ENCODE data around the gene SYNGR2. TPM values are rescaled to one million over a fixed set of nuclear protein-coding genes. Genes with fewer than 3 reads are reported as not detected.
A peak's percentile ranks its signal among the peaks of the same experiment; 100 is the strongest.

SYNGR2 gene, protein sequence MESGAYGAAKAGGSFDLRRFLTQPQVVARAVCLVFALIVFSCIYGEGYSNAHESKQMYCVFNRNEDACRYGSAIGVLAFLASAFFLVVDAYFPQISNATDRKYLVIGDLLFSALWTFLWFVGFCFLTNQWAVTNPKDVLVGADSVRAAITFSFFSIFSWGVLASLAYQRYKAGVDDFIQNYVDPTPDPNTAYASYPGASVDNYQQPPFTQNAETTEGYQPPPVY
- 10 to 100 TPM; 39.2 to 39.6 TPM for total RNA-seq
- polyA plus RNA-seq (2013, experiment 1 of 2): 21.7 TPM
- 16.9 TPM for polyA plus RNA-seq (2013, experiment 2 of 2)
- long read RNA-seq, experiment 1, transcript SYNGR2-209 (1 exons, 3,036 nt): minor isoform, 6 of 29 reads
- long read RNA-seq, experiment 1, transcript SYNGR2-201 (4 exons, 2,325 nt): major isoform, 16 of 29 reads
- long read RNA-seq, experiment 1, partial matches to known transcripts: 3 of 29 reads
- long read RNA-seq, experiment 1, other reads (novel, unspliced or antisense): 0 of 29 reads
- long read RNA-seq, experiment 2, transcript SYNGR2-201 (4 exons, 2,325 nt): major isoform, 156 of 191 reads
- long read RNA-seq, experiment 2, transcript SYNGR2-204 (3 exons, 2,125 nt): minor isoform, 10 of 191 reads
- long read RNA-seq, experiment 2, transcript SYNGR2-203 (3 exons, 1,553 nt): minor isoform, 5 of 191 reads
- long read RNA-seq, experiment 2, partial matches to known transcripts: 14 of 191 reads
- long read RNA-seq, experiment 2, other reads (novel, unspliced or antisense): 4 of 191 reads
- long read RNA-seq, experiment 3, transcript SYNGR2-201 (4 exons, 2,325 nt): major isoform, 188 of 222 reads
- long read RNA-seq, experiment 3, transcript SYNGR2-204 (3 exons, 2,125 nt): minor isoform, 25 of 222 reads
- long read RNA-seq, experiment 3, partial matches to known transcripts: 1 of 222 reads
- long read RNA-seq, experiment 3, other reads (novel, unspliced or antisense): 6 of 222 reads
- long read RNA-seq, experiment 4, transcript SYNGR2-201 (4 exons, 2,325 nt): major isoform, 84 of 95 reads
- long read RNA-seq, experiment 4, transcript SYNGR2-204 (3 exons, 2,125 nt): minor isoform, 6 of 95 reads
- long read RNA-seq, experiment 4, partial matches to known transcripts: 0 of 95 reads
- long read RNA-seq, experiment 4, other reads (novel, unspliced or antisense): 3 of 95 reads

DNA sequence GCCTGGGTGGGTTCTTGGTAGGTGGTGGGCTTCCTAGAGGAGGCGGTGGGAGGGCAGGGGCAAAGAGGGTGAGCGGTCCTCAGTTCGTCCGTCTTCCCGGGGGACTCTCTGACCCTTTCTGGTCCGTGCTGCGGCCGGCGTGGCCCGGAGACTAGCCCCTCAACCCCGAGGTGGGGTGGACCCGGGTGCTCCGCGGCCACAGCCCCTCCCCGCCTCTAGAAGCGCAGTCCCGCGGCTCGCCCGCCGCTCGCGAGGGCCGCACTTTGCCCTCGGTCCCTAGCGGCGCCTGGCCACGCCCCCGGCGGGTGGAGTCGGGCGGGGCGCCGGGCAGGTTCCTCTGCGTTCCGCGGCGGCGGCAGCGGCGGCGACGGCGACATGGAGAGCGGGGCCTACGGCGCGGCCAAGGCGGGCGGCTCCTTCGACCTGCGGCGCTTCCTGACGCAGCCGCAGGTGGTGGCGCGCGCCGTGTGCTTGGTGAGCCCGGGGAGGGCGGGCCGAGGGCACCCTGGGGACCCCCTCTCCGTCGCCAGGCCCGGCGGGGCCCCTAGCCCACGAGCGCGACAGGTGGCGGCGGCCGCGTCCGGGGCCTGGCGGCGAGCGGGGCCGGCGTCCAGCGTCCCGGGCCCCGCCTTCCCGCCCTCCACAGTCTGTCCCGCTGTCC, at the start of gene SYNGR2:
Gene SYNGR2, plus strand, starts transcription at position 340 of the 661 bp plus-strand sequence. Its CDS starts 36 bp downstream, at position 376.
- WGBS, 2 experiments (ENCODE audit: insufficient coverage in 1 of 2, insufficient read length in 1 of 2): 0 to 1% methylated on average over 1 to 84 of the region's 84 CpGs

DNA sequence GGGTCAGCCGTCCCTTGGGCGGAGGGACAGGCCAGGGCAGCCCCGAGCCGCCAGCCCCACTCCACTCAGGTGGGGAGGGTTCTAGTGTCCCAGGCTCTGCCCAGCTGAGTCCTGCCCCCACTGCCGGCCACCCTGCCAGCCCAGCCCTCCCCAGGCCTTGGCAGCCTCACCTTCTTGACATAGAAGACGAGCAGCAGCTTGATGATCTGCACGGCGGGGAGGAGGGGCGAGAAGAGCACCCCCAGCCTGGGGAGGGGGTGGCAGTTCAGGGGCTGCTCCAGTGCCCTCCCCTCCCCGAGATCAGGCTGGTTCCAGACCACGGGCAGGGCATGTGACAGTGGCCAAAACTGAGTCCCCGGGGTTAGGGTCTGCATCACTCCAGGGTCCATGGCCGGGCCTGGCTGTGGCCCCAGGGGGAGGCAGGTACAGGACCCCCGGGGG, 49.6 kb upstream of the SYNGR2 start:
- H3K27ac ChIP-seq (ENCODE audit: low read depth, low read length): no peak overlapping the region
- TF ChIP-seq, protein P1, sequence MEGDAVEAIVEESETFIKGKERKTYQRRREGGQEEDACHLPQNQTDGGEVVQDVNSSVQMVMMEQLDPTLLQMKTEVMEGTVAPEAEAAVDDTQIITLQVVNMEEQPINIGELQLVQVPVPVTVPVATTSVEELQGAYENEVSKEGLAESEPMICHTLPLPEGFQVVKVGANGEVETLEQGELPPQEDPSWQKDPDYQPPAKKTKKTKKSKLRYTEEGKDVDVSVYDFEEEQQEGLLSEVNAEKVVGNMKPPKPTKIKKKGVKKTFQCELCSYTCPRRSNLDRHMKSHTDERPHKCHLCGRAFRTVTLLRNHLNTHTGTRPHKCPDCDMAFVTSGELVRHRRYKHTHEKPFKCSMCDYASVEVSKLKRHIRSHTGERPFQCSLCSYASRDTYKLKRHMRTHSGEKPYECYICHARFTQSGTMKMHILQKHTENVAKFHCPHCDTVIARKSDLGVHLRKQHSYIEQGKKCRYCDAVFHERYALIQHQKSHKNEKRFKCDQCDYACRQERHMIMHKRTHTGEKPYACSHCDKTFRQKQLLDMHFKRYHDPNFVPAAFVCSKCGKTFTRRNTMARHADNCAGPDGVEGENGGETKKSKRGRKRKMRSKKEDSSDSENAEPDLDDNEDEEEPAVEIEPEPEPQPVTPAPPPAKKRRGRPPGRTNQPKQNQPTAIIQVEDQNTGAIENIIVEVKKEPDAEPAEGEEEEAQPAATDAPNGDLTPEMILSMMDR (conservative IDR thresholded peaks at IDR 0.05): no peak
- peaks cover 19% of the 10 kb centered on the region for H3K36me3 ChIP-seq (ENCODE audit: control insufficient read depth, insufficient read depth, low read length)
- H3K9ac ChIP-seq (ENCODE audit: extremely low read depth, low read length, poor library complexity, severe bottlenecking): no peak overlapping the region
- H3K27me3 Mint-ChIP-seq (ENCODE audit: insufficient read depth): no peaks in the 10 kb centered on the region
- no peak overlapping the region for H3K4me3 Mint-ChIP-seq
- no peak for DNase-seq
- H3K27ac Mint-ChIP-seq: no peak overlapping the region
- H3K4me1 ChIP-seq (ENCODE audit: control insufficient read depth, insufficient read depth, low read length): no peaks in the 10 kb centered on the region
- H3K4me3 ChIP-seq (ENCODE audit: low read length): no peak overlapping the region
- no peaks in the 10 kb centered on the region for H3K27me3 ChIP-seq (ENCODE audit: control insufficient read depth, insufficient read depth, low read length, poor library complexity, severe bottlenecking)
- H3K36me3 Mint-ChIP-seq (ENCODE audit: low read depth): peaks cover 41% of the 10 kb centered on the region
- H3K4me1 Mint-ChIP-seq: no peaks in the 10 kb centered on the region
- 93 to 94% methylated on average over 3 to 14 of the region's 14 CpGs for WGBS, 2 experiments (ENCODE audit: insufficient coverage in 1 of 2, insufficient read length in 1 of 2)
- H3K9me3 ChIP-seq (ENCODE audit: control insufficient read depth, low read length): no peaks in the 10 kb centered on the region
- no peaks in the 10 kb centered on the region for H3K9me3 Mint-ChIP-seq

More for the DNA sequence above, at the start of gene SYNGR2:
- Histone ChIP-seq H3K9me3 (ENCODE audit: control insufficient read depth, low read length) (no peaks in the 10 kb centered on the region), H3K27ac (ENCODE audit: low read depth, low read length) (no peak within 1 kb of the TSS), H3K36me3 (ENCODE audit: control insufficient read depth, insufficient read depth, low read length) (peaks cover 13% of the 10 kb centered on the region), H3K27me3 (ENCODE audit: control insufficient read depth, insufficient read depth, low read length, poor library complexity, severe bottlenecking) (no peaks in the 10 kb centered on the region), H3K4me3 (ENCODE audit: low read length) (peak within 1 kb of the TSS; percentile 82), H3K4me1 (ENCODE audit: control insufficient read depth, insufficient read depth, low read length) (peaks cover 4% of the 10 kb centered on the region), H3K9ac (ENCODE audit: extremely low read depth, low read length, poor library complexity, severe bottlenecking) (peak within 1 kb of the TSS; percentile 30)
- H3K9me3 Mint-ChIP-seq: no peaks in the 10 kb centered on the region
- peak; percentile 97 for DNase-seq
- peaks cover 16% of the 10 kb centered on the region for H3K4me1 Mint-ChIP-seq
- H3K27ac Mint-ChIP-seq: peak within 1 kb of the TSS; percentile 44
- H3K27me3 Mint-ChIP-seq (ENCODE audit: insufficient read depth): no peaks in the 10 kb centered on the region
- H3K4me3 Mint-ChIP-seq: peak within 1 kb of the TSS; percentile 66
- TF ChIP-seq, protein P1 (conservative IDR thresholded peaks at IDR 0.05): no peak
- H3K36me3 Mint-ChIP-seq (ENCODE audit: low read depth): peaks cover 4% of the 10 kb centered on the region
